Tibial nerve (tissue), 4 donors: Measurements from ENCODE around the gene PLA2G4D. TPM values are rescaled to one million over a fixed set of nuclear protein-coding genes. Genes with fewer than 3 reads are reported as not detected.

Experiments
- DNase-seq, 2 donors: peaks; one replicate each; pipeline ENCODE4 v3.0.0-alpha.2; 2019; ENCODE audit warnings: low spot score in 2 of 2
- H3K27ac ChIP-seq, 4 donors: fragments of 200-600 bp; sonication (generic) in 3 of 4; one replicate each; pipeline ENCODE4 v1.5.1; 2017 to 2019; ENCODE audit warnings: mild to moderate bottlenecking in 1 of 4
- H3K27me3 ChIP-seq, 2 donors: fragments of 200-600 bp; sonication (generic) in 1 of 2; one replicate each; pipeline versions ENCODE4 v1.5.1 to v1.6.0; 2017 to 2019
- H3K36me3 ChIP-seq, 3 donors: fragments of 200-600 bp; sonication (generic); one replicate each; pipeline ENCODE4 v1.5.1; 2018 to 2019
- H3K4me1 ChIP-seq, 4 donors: fragments of 200-600 bp; sonication (generic) in 3 of 4; one replicate each; pipeline ENCODE4 v1.5.1; 2017 to 2019
- H3K4me3 ChIP-seq, 4 donors: fragments of 200-600 bp; sonication (generic) in 3 of 4; one replicate each; pipeline ENCODE4 v1.5.1; 2017 to 2019; ENCODE audit warnings: mild to moderate bottlenecking in 1 of 4, moderate library complexity in 1 of 4
- H3K9me3 ChIP-seq, 4 donors: fragments of 200-600 bp; sonication (generic) in 3 of 4; one replicate each; pipeline ENCODE4 v1.5.1; 2017 to 2019
- EP300 ChIP-seq, 2 donors: sonication (generic); formaldehyde crosslinking; IDR thresholded peaks; one replicate each; pipeline ENCODE4 v1.6.1; 2017; ENCODE audit warnings: antibody characterized with exemption in 2 of 2, mild to moderate bottlenecking in 1 of 2
- POLR2A ChIP-seq, 2 donors: fragments of 450-650 bp; IDR thresholded peaks; one replicate each; pipeline ENCODE4 v1.6.1; 2017; ENCODE audit warnings: antibody characterized with exemption in 2 of 2, mild to moderate bottlenecking in 2 of 2, moderate library complexity in 2 of 2
- WGBS, 2 donors: methylation state at CpG; one replicate each; pipeline ENCODE4 v1.1.5; 2018; 5-methylcytosine and 5-hydroxymethylcytosine counted together
- total RNA-seq, 4 donors: library from RNA; depleted of rRNA; stranded (reverse); fragments of >200 nt; gene quantifications; one replicate each; pipeline ENCODE4 v1.1.0, GENCODE V29; 2016
- TF ChIP-seq, protein P1 (sequence below), 5 experiments: fragments of 200-600 bp in 3 of 5; fragments of 450-650 bp in 2 of 5; sonication (generic) in 3 of 5; IDR thresholded peaks; one replicate each; pipeline ENCODE4 v1.5.1; 2016 to 2019; ENCODE audit warnings: antibody characterized with exemption in 5 of 5, mild to moderate bottlenecking in 3 of 5, moderate library complexity in 2 of 5

PLA2G4D gene
- total RNA-seq, 4 donors from 2014 or later, result not detected

DNA sequence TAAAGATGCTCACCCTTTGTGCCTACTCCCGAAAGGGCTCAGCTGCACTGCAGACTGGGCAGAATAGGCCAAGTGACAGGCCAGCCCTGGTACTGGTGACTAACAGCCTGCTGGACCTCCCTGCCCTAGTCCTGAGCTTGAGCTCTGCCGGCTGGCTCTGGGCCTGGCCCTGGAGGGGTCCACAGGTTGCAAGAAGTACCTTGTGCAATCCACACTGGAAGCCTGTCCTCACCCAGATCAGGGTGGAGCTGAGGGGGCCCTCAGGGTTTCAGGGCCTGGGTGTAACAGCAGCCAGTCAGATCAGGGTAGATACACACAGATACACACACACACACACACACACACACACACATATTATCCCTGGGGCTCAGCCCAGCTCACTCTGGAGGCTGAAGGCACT is 27.3 kb upstream of the PLA2G4D start:
- no peaks in the 10 kb centered on the region for H3K36me3 ChIP-seq
- no peaks in the 10 kb centered on the region for H3K4me1 ChIP-seq
- 33 to 46% methylated on average over 2 of the region's 2 CpGs for WGBS, 2 donors
- DNase-seq, result no peak
- H3K27me3 ChIP-seq, result no peaks in the 10 kb centered on the region
- TF ChIP-seq, protein P1, sequence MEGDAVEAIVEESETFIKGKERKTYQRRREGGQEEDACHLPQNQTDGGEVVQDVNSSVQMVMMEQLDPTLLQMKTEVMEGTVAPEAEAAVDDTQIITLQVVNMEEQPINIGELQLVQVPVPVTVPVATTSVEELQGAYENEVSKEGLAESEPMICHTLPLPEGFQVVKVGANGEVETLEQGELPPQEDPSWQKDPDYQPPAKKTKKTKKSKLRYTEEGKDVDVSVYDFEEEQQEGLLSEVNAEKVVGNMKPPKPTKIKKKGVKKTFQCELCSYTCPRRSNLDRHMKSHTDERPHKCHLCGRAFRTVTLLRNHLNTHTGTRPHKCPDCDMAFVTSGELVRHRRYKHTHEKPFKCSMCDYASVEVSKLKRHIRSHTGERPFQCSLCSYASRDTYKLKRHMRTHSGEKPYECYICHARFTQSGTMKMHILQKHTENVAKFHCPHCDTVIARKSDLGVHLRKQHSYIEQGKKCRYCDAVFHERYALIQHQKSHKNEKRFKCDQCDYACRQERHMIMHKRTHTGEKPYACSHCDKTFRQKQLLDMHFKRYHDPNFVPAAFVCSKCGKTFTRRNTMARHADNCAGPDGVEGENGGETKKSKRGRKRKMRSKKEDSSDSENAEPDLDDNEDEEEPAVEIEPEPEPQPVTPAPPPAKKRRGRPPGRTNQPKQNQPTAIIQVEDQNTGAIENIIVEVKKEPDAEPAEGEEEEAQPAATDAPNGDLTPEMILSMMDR (IDR thresholded peaks at IDR 0.05), result no peak
- no peak overlapping the region for H3K27ac ChIP-seq
- H3K4me3 ChIP-seq, result no peak overlapping the region
- no peaks in the 10 kb centered on the region for H3K9me3 ChIP-seq

DNA sequence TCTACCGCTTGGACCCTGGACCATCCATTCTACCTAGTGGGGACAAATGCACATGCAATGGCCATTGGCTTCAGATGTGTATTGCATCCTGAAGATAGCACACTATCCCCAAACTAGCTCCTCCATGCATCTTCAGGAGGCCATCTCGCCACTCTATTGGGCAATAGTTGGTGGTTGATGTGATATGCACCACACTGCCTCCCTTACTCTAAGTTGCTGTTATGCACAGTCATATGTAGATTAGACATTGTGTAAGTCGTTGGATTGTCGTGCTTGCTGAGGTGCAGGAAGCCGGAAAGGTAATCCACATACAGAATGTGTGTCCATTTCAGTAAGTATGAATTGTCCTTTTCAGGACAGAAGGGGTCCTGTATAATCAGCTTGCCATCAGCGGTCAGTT is 26.7 kb upstream of the PLA2G4D start:
- TF ChIP-seq POLR2A (IDR thresholded peaks at IDR 0.05), result no peak
- TF ChIP-seq, protein P1 (IDR thresholded peaks at IDR 0.05), result no peak
- TF ChIP-seq EP300 (IDR thresholded peaks at IDR 0.05), result no peak
- H3K4me1 ChIP-seq, result no peaks in the 10 kb centered on the region
- 87 to 91% methylated on average over 6 of the region's 6 CpGs for WGBS, 2 donors

DNA sequence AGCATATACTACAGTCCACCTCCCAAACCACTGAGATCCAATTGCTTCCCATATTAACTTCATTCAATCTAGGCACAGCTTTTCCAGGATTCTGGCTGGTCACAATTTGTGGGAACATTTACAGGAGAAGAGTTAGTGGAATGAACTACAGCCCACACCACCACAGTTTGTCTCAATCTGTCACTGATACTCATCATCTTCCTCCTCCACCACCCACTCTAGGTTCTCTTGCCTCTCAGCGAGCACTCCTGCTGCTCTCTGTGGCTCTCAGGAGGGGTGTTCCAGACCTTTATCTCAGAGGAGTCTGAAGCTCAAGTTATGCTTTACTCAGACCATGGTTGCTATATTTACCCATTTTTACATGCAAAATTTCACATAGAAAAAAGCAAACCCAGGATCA is 25.9 kb upstream of the PLA2G4D start:
- Histone ChIP-seq H3K9me3 (peaks cover 0 to 3% (median 0%) of the 10 kb centered on the region in 4 donors), H3K4me3 (no peak overlapping the region), H3K27me3 (no peaks in the 10 kb centered on the region), H3K36me3 (no peaks in the 10 kb centered on the region), H3K27ac (no peak overlapping the region), H3K4me1 (no peaks in the 10 kb centered on the region)
- 83 to 88% methylated on average over 1 of the region's 1 CpG for WGBS, 2 donors
- DNase-seq, result no peak
- no peak for TF ChIP-seq POLR2A (IDR thresholded peaks at IDR 0.05)
- no peak for TF ChIP-seq EP300 (IDR thresholded peaks at IDR 0.05)
- TF ChIP-seq, protein P1 (IDR thresholded peaks at IDR 0.05), result no peak

More for the DNA sequence above, 26.7 kb upstream of the PLA2G4D start:
- H3K27ac ChIP-seq, result no peak overlapping the region
- no peaks in the 10 kb centered on the region for H3K27me3 ChIP-seq
- no peak for DNase-seq
- H3K9me3 ChIP-seq, result peaks cover 0 to 3% (median 0%) of the 10 kb centered on the region in 4 donors
- H3K4me3 ChIP-seq, result no peak overlapping the region
- no peaks in the 10 kb centered on the region for H3K36me3 ChIP-seq

DNA sequence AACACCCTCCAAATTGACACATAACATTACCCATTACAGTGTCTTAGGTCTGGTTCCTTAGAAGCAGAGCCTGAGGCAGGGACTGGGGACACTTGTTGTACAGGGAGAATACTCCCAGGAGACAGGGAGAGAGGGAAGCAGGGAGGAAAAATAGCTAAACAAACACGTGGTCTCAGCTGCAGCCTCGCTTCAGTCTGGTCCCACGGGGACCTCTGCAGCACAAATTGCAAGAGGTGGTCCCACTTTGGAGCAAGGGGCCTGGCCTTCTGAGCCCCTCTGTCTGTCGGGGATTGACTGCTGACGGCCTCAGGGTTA is 25.0 kb upstream of the PLA2G4D start:
- Histone ChIP-seq H3K27ac (no peak overlapping the region), H3K27me3 (no peaks in the 10 kb centered on the region), H3K9me3 (peaks cover 0 to 3% (median 0%) of the 10 kb centered on the region in 4 donors), H3K4me3 (no peak overlapping the region), H3K36me3 (no peaks in the 10 kb centered on the region), H3K4me1 (no peaks in the 10 kb centered on the region)
- no peak for TF ChIP-seq EP300 (IDR thresholded peaks at IDR 0.05)
- TF ChIP-seq, protein P1 (IDR thresholded peaks at IDR 0.05), result no peak
- TF ChIP-seq POLR2A (IDR thresholded peaks at IDR 0.05), result no peak
- no peak for DNase-seq
- 29 to 47% methylated on average over 5 of the region's 5 CpGs for WGBS, 2 donors

DNA sequence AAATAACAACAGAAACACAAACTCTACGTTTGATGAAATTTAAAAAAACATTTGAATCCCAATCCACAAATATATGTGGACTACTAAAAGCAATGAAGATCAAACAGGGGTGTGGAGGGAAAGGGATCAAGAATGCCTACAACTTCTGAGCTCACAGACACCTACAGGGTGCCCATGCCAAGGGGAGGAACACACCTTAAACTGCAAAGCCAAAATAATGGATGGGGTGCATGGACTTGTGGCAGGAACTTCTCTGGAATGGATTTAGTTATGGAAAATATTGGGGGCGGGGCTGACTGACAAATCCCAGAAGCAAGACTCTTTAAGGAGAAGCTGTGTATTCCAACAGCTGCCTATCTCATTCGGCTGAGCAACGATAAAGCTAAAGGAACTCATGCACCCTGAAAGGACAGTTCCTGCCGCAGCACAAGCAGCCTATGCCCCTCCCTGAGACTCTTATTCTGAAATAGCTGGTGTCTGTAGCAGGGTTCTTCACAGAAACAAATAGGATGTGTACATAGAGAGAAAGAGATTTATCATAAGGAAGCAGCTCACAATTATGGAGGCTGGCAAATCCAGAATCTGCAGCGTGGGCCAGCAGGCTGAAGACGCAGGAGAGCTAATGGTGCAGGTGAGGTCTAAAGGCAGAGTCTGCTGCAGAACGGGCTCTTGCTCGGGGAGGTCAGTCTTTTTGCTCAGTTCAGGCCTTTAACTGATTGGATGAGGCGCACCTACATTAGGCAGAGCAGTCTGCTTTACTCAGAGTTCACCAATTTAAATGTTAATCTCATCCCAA is 24.5 kb upstream of the PLA2G4D start:
- H3K4me3 ChIP-seq, result no peak overlapping the region
- no peaks in the 10 kb centered on the region for H3K4me1 ChIP-seq
- H3K36me3 ChIP-seq, result no peaks in the 10 kb centered on the region
- H3K9me3 ChIP-seq, result peaks cover 0 to 3% (median 0%) of the 10 kb centered on the region in 4 donors
- H3K27me3 ChIP-seq, result no peaks in the 10 kb centered on the region
- WGBS, 2 donors, result 12 to 36% methylated on average over 10 of the region's 10 CpGs
- no peak overlapping the region for H3K27ac ChIP-seq
- no peak for TF ChIP-seq EP300 (IDR thresholded peaks at IDR 0.05)
- TF ChIP-seq, protein P1 (IDR thresholded peaks at IDR 0.05), result no peak
- TF ChIP-seq POLR2A (IDR thresholded peaks at IDR 0.05), result no peak
- DNase-seq, result no peak
